ENCODE results near the gene TRIM7.

DNA sequence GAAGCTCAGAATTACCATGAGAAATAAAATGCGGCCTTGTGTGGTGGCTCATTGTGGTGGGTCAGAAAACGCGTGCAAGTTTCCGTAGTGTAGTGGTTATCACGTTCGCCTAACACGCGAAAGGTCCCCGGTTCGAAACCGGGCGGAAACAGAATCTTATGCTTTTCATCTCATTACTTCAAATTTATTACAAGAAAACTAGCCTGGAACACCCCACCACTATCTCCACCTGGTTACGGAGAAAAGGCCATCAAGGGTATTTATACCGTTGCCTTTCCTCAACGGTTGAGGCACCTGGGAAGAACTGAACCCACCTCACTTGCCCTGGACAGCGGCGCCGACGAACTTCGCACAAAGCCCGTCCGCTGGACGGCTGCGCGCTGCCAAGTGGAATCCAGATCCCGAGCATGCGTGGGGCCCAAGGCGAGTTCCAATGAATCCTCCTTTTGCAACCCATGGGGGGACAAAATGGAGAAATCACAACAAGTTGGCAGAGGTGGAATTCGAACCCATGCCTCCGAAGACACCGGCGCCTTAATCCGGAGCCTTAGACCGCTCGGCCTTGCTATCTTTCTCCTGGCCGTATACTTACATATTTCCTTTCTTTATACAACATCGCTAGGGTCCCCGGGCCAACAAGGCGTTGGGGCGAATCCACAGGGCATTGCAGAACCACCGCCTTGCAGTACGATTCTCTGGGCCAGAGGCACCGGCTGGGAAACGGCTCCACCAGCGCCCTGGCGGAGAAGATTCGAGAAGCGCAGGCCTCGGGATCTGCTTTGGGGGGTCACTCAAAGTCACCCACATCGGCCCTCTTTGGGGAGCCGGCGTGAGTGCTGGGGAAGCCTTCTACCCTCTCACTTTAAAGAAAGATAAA, 40.7 kb downstream of the TRIM7 start:
- TF ChIP-seq, protein P1, sequence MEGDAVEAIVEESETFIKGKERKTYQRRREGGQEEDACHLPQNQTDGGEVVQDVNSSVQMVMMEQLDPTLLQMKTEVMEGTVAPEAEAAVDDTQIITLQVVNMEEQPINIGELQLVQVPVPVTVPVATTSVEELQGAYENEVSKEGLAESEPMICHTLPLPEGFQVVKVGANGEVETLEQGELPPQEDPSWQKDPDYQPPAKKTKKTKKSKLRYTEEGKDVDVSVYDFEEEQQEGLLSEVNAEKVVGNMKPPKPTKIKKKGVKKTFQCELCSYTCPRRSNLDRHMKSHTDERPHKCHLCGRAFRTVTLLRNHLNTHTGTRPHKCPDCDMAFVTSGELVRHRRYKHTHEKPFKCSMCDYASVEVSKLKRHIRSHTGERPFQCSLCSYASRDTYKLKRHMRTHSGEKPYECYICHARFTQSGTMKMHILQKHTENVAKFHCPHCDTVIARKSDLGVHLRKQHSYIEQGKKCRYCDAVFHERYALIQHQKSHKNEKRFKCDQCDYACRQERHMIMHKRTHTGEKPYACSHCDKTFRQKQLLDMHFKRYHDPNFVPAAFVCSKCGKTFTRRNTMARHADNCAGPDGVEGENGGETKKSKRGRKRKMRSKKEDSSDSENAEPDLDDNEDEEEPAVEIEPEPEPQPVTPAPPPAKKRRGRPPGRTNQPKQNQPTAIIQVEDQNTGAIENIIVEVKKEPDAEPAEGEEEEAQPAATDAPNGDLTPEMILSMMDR (IDR thresholded peaks at IDR 0.05; ENCODE audit: poor library complexity, severe bottlenecking): no peak
- TF ChIP-seq EP300 (conservative IDR thresholded peaks at IDR 0.05; ENCODE audit: poor library complexity, severe bottlenecking): no peak
- no peak for TF ChIP-seq POLR2AphosphoS5 (IDR thresholded peaks at IDR 0.05)
- TF ChIP-seq EZH2 (IDR thresholded peaks at IDR 0.05; ENCODE audit: borderline replicate concordance, insufficient read depth, low read length, poor library complexity, severe bottlenecking): no peak
- TF ChIP-seq TAF1 (IDR thresholded peaks at IDR 0.05; ENCODE audit: low read depth): no peak
- no peak for TF ChIP-seq REST (IDR thresholded peaks at IDR 0.05; ENCODE audit: borderline replicate concordance)

Data from neural cell (in vitro differentiated cells).